ENCODE results near the gene LRRC75B.

LRRC75B gene

DNA sequence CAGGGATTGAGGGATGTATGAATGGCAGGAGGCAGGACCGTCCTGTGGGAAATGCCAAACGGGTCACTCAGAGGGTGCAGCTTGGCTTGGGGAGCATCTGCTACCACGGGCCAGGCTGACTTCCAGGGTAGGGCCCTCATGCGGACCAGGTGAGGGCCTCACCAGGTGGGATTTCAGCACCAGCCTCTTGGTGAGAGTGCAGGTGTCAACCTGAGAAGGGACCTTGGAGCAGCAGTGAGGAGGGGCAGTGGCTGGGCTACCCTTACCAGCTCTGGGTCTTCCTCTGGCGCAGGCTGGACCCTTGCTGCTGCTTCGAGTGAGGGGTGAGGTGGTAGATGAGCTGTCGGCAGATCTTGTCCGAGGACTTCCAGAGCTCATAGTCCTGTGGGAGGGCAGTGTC, 4.9 kb downstream of the LRRC75B start:
- no peak overlapping the region for H3K4me3 ChIP-seq (ENCODE audit: low read depth, low read length)
- DNase-seq (ENCODE audit: low read depth), result no peak
- in situ Hi-C loops (cut with HindIII; ENCODE audit: low sequenced_read_pairs), result no loop called here
- TF ChIP-seq, protein P1, sequence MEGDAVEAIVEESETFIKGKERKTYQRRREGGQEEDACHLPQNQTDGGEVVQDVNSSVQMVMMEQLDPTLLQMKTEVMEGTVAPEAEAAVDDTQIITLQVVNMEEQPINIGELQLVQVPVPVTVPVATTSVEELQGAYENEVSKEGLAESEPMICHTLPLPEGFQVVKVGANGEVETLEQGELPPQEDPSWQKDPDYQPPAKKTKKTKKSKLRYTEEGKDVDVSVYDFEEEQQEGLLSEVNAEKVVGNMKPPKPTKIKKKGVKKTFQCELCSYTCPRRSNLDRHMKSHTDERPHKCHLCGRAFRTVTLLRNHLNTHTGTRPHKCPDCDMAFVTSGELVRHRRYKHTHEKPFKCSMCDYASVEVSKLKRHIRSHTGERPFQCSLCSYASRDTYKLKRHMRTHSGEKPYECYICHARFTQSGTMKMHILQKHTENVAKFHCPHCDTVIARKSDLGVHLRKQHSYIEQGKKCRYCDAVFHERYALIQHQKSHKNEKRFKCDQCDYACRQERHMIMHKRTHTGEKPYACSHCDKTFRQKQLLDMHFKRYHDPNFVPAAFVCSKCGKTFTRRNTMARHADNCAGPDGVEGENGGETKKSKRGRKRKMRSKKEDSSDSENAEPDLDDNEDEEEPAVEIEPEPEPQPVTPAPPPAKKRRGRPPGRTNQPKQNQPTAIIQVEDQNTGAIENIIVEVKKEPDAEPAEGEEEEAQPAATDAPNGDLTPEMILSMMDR (IDR thresholded peaks at IDR 0.05; ENCODE audit: low read depth, low read length, missing control alignments), result no peak

- TF ChIP-seq, protein P1 (IDR thresholded peaks at IDR 0.05; ENCODE audit: low read depth, low read length, missing control alignments), result no peak
- DNase-seq (ENCODE audit: low read depth), result no peak
- no peak overlapping the region for H3K4me3 ChIP-seq (ENCODE audit: low read depth, low read length)
- in situ Hi-C loops (cut with HindIII; ENCODE audit: low sequenced_read_pairs), result no loop called here
These were observed 5.6 kb downstream of the LRRC75B start for GRCh38 chr22:24587251-24587650.

- no peak overlapping the region for H3K4me3 ChIP-seq (ENCODE audit: low read depth, low read length)
- in situ Hi-C loops (cut with HindIII; ENCODE audit: low sequenced_read_pairs), result no loop called here
- TF ChIP-seq, protein P1 (IDR thresholded peaks at IDR 0.05; ENCODE audit: low read depth, low read length, missing control alignments), result no peak
- no peak for DNase-seq (ENCODE audit: low read depth)
These were observed 6.8 kb downstream of the LRRC75B start for GRCh38 chr22:24585927-24586546.

GRCh38 chr22:24585461-24585860, 7.4 kb downstream of the LRRC75B start:
- no peak overlapping the region for H3K4me3 ChIP-seq (ENCODE audit: low read depth, low read length)
- TF ChIP-seq, protein P1 (IDR thresholded peaks at IDR 0.05; ENCODE audit: low read depth, low read length, missing control alignments), result no peak
- in situ Hi-C loops (cut with HindIII; ENCODE audit: low sequenced_read_pairs), result no loop called here
- DNase-seq (ENCODE audit: low read depth), result no peak

GRCh38 chr22:24584871-24585411, 7.9 kb downstream of the LRRC75B start:
- no peak for DNase-seq (ENCODE audit: low read depth)
- in situ Hi-C loops (cut with HindIII; ENCODE audit: low sequenced_read_pairs), result no loop called here
- TF ChIP-seq, protein P1 (IDR thresholded peaks at IDR 0.05; ENCODE audit: low read depth, low read length, missing control alignments), result no peak
- no peak overlapping the region for H3K4me3 ChIP-seq (ENCODE audit: low read depth, low read length)

- no peak for DNase-seq (ENCODE audit: low read depth)
- in situ Hi-C loops (cut with HindIII; ENCODE audit: low sequenced_read_pairs), result no loop called here
- TF ChIP-seq, protein P1 (IDR thresholded peaks at IDR 0.05; ENCODE audit: low read depth, low read length, missing control alignments), result no peak
- no peak overlapping the region for H3K4me3 ChIP-seq (ENCODE audit: low read depth, low read length)
These were observed 8.6 kb downstream of the LRRC75B start for GRCh38 chr22:24584166-24584790.

All from astrocyte of the cerebellum (primary cell).